ENCODE measurements around the gene FRS3.

FRS3 gene

DNA sequence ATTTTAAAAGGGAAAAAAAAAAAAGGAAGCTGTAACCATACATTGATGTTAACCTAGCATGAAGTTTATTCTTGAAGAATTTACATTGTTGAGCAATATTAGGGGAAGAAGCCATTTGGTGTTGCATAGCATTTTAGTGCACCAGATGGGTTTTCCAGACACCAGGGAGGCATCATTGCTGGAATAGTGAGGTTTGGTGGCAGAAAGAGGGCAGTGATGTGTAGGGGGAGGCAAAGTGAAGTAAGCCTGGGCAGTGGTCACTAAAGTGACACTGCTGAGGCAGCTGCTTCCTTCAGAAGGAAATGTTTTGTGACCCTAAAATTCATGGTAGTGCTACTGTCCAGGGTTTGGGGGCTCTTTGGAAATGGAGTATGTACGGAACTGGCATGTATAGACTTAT, 10.3 kb upstream of the FRS3 start:
- DNase-seq (ENCODE audit: low read depth), result no peak

DNA sequence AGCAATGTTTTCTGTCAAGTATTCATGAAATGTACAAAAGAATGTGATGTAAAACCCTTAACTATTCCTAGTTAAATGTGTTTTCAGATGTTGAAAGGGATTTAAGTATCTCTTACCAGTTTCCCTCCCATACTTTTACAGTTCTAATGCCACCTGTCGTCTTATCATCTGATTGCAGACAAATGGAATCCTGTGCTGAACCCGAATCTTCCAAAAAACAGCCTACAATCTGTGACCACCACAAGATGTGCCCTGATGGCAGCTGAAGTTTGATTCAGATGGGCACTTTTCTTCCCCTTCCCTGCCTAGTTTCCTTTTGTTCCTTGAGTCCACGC, 9.7 kb upstream of the FRS3 start:
- DNase-seq (ENCODE audit: low read depth), result no peak

DNA sequence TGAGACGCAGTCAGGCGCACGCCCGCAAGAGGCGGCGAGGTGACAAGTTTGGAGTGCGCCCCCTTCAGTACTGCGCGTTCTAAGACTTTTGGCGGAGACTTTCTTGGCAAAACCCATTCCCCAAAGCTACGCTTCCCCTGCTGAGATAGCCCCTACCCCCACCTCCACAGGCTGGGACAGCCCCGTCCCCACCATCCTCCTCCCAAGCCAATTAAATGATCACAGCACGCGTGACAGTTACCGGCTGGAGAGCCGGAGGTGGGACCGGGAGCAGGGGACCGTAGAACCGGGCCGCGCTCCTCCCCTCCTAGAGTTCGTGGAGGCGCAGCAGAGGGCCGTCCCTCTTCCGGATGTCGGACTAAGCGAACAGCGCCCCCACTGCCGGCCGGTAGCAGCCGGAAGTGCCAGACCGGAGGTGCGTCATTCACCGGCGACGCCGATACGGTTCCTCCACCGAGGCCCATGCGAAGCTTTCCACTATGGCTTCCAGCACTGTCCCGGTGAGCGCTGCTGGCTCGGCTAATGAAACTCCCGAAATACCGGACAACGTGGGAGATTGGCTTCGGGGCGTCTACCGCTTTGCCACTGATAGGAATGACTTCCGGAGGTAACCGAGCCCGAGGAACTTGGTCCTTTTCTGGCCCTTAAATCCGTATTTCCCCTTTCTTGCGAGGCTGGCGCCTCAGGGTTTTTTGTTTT, 7.7 kb upstream of the FRS3 start, which contains the start of gene TOMM6:
Gene TOMM6 (plus strand): TSS at position 476 of the 699 bp plus-strand sequence. CDS start 4 bp downstream, at position 480.
- DNase-seq (ENCODE audit: low read depth), result peak; percentile 85

DNA sequence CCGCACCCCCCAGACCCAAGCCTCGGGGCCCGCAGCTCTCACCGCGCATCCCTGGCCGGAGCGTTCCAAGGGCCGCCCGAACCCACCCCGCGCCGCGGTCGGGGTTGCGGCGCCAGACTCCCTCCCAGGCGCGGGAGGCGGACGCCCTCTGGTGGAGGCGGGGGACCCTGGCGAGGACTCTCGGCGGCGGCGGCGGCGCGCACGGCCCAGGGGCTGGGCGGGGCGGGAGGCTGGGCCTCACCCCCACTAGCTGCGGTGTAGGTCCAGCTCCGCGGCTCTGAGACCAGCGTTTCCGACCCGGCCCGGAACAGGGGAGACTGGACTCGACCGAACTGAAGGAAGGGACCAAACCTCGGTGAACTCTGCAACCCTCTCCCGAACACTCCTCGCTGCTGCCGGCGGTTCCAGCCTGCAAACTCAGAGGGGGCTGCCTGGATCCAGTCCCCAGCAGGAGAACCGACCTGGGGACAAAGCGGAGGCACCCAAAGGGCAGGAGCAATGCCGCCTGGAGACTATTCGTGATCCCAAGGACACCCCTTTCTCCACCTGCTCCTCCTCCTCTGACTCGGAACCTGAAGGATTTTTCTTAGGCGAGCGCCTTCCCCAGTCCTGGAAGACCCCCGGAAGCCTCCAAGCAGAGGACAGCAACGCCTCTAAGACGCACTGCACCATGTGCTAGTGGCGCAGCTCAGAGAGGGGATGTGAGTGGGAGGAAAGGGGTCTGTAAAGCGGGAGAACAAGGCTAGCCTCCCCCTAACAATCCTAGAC, 6.9 kb upstream of the FRS3 start:
- peak; percentile 53 for DNase-seq (ENCODE audit: low read depth)

DNA sequence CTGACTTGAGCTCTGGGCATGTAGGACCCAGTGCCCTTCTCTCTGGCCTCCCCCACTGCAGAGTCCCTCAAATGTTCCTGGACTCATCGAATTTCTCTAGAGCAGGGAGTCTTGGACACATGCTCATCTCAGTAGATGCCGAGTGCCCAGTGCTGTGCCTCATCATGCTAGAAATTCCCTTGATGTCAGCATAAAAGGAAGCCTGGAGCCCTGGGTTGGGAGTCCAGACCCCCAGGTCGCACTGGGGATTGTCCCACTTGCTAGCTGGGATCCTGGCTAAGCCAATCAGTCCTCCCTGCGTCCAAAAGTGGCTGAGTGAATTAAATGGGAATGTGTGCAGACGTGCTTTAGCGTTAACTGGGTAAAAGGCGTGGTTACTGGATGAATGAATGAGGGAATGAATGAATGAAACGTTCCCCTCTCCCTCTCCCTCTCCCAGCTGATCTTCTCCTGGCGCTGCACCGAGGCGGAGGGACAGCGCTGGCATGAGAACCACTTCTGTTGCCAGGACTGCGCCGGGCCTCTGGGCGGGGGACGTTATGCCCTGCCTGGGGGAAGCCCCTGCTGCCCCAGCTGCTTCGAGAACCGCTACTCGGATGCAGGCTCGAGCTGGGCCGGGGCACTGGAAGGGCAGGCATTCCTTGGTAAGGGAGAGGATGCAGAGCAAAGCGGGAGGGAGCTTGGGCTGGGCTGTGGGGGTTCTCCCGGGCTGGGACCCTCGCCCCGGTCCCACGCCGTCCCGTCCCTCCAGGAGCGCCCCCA, 6.2 kb upstream of the FRS3 start:
- DNase-seq (ENCODE audit: low read depth), result no peak

DNA sequence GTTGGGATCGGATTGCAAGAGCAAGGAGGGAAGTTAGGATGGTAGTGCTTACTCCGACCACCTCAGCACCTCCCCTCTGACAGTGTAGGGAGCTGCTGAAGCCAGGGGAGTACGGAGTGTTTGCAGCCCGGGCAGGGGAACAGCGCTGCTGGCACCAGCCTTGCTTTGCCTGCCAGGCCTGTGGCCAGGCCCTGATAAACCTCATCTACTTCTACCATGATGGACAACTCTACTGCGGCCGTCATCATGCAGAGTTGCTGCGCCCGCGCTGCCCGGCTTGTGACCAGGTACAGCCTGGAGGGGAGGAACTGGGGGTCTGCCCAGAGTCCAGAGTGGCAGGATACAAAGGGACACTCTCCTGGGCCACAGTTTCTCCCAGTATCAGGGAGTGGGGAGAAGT, 5.6 kb upstream of the FRS3 start:
- no peak for DNase-seq (ENCODE audit: low read depth)

DNA sequence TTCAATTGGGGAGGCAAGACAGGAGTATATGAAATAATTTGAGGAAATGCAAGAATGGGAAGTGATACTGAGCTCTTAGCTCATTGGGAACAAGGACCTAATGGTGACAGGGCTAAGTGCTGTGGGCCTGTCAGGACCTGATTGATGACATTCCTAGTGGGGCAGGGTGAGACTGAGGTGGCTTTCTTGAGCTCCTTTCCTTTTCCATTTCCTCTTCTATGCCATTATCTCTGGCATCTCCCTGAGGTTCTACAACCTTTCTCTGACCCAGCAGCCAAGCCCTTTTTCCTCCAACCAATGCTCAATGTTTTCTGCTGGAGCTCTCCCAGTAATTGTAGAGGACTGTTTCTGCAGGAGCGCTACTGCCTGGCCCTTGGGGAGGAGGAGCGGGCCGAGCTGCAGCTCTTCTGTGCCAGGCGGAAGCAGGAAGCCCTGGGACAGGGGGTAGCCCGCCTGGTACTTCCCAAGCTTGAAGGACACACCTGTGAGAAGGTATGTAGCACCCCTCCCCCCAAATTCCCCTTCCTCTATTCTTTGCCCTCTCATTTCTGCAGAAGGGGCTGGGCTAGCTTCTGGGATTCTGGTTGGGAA, 5.0 kb upstream of the FRS3 start:
- DNase-seq (ENCODE audit: low read depth), result no peak

DNA sequence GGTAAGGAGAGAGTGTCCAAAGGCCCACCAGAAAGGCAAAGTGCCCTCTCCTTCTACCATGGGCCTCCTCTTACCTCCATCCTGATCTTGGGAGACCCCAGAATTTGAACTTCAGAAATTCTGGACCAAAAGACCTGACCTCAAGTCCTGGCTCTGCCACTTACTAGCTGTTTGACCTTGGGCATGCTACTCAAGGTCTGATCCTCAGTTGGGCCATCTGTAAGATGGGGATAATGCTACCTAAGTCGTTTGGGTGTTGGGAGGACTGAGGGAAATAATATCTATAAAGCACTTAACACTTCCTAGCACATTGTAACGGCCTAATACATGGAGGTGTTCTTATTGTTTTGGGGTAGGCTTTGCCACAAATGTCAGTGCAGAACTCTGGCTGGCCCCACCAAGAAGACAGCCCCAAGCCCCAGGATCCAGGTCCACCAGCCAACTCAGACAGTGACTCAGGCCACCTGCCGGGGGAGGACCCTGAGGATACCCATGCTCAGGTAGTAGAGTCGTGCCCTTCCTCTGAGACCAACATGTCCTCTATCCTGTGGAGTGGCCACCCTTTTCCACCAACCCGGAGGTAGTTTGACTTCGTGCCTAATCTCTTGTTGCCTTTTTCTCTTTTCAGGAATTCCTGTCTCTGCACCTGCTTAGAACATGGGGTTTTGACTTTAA, 3.5 kb upstream of the FRS3 start:
- DNase-seq (ENCODE audit: low read depth), result no peak

DNA sequence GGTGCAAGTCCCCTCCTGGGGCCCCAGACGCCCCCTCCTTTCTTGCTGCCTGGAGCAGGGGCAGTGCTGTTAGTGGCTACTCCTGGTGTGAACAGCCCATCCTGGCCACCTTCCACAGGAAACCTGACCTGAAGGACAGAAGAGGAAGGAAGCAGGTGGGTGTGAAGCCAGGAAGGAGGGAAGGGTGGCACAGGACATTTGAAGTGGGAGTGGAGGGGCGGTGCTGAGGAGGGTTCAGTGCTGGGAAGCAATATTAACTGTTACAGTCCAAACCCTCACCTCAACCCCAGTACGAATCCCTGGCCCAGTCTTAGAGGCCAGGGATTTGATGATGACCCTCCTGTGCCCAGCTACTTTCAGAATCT, 1.6 kb upstream of the FRS3 start:
- no peak for DNase-seq (ENCODE audit: low read depth)

DNA sequence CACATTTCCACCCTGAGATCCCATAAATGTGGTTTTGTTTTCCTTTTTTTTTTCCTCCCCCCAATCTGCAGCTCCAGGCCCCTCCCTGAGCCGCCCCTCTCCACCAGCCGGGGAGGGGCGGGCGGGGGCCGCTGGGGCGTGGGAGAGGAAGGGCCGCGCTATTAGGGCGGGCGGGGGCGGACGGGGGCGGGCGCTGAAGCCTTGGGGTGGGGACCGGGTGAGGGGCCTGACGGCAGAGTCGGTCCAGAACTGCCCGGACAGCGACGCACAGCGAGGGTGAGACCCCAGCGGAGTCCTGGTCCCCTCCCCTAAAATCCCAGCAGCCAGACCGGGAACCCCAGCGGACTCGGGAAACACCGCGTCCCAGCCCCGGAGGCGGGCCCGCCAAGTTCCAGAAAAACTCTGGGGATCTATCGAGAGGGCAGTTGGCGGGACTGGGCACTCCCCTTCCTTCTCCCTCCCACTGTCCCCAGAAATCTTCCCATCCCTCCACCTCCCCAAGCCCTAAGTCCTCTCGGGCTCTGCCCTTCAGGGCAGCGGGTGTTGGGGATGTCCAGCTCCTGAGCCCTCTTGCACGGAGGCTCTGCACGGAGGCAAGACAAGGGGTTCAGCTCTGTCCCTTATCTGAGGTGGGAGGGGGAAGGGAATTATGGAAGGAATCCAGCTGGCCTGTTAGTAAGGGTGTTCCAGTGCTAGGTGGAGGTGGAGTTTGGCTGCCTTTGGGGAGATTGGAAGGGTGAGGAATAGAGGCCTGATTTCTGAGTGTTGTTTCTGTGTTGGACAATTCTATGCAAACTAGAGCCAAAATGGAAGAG, 1.1 kb upstream of the FRS3 start, which contains the start of gene PRICKLE4:
Gene PRICKLE4 (plus strand): TSS at position 232 of the 815 bp plus-strand sequence. CDS start 2,692 bp downstream, outside the sequence.
- DNase-seq (ENCODE audit: low read depth), result no peak

DNA sequence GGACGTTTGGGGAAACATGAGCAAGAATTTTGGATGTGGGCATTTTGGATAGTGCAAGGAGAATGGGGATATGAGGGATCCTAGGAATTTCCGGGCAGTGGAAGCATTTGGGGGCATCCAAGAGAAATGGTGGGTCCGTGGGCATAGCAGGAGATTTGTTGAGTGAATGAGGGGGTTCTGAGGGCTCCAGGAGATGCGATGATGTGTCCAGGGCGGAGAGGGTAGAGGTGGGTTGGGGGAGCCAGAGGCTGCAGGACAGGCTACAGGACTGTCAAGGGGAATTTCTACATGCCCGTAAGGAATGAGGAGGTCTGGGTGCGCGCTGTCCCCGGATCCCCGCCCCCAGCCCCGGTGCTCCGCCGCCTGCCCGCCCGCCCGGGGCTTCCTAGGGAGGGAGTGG, 364 bp downstream of the FRS3 start:
- no peak for DNase-seq (ENCODE audit: low read depth)

DNA sequence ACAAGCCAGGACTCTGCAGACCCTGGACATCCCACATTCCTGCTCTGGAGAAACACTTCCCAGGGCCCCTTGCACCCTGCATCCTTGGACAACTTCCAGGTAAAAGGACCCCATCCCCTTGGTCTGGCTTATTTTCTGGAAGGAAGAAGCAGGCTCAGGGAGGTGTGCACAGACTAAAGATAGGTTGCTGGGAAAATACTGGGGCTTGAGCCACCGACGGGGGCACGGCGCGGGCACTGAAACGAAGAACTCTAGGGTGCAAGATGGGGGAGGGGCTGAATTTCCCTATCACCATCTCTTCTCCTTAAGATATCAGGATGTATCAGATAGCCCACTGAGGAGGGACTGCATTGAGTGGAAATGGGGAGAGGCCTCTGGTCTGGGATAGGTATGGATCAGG, 805 bp downstream of the FRS3 start:
- DNase-seq (ENCODE audit: low read depth), result no peak

DNA sequence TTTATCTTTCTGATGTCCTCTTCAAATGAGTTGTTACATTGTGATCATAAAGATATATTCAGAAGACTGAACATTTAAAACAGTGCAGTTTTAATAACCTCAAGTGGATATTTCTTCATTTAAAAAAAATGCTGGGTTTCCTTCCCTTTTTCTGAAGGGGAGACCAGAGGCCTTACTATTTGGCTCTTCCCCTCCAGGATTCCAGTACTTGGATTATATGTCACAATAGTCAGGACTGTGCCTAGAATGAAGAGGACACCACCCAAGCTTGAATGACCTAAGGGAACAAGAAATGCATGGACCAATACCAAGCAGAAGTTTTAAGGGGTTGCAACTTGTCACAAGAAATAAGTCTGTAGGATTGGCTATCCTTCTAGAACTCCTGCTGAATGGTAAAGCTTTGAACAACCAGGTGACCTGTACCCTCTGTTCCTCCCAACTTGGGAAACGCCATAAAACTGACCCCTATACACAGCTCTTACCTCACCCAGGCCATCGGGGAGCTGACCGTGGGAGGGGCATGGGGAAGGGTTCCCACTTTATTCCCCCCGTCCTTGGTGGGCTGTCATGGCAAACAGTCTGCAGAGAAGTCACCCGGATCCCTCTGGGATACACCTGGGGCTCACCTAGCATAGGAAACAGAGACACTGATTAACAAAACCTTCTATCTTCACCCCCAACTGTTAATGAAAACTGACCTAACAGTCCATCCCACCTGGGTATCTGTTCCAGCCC, 2.0 kb downstream of the FRS3 start:
- no peak for DNase-seq (ENCODE audit: low read depth)

DNA sequence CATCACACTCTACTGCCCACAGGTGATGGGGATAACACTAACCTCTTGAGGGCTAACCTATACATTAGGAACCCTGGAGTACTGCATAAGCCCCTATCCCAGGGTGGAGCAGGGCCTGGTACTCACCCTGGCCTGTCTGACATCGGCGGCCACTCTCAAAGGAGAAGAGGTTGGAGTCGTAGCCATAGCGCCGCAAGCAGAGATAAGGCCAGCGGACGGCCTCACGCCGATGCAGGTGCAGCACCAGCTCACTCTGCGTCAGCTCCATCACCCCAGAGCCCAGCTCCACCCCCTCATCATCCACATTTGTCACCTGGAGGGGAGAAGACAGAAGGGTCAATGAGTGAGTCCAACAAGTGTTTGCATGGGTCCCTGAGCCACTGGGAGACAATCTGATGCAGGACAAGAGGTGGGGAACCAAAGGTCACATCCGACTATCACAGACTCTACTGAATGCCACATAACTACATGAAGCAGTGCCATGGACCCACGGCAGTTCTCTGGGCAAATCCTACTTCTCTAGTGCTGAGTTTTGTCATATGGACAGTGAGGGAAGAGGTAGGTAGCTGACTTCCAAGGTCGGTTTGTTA, 4.3 kb downstream of the FRS3 start:
- no peak for DNase-seq (ENCODE audit: low read depth)

DNA sequence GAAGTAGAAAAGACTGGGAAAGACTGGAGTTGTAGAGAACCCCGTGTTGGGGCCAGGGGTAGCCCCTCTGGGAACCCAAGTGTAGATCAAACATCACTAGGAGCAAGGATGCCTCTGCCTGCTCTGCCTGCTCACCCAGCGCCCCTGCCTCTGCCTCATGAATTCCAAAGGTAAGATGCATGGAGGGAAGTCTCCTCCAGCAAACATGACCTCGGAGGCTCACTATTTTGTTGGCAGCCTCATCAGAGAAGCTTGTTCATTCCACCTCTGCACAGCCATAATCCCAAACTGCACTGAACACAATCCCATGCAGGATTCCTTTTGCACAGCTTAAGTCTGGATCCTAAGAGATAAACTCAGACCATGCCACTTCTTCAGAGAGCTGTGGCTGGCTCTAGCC, 4.9 kb downstream of the FRS3 start:
- DNase-seq (ENCODE audit: low read depth), result no peak

DNA sequence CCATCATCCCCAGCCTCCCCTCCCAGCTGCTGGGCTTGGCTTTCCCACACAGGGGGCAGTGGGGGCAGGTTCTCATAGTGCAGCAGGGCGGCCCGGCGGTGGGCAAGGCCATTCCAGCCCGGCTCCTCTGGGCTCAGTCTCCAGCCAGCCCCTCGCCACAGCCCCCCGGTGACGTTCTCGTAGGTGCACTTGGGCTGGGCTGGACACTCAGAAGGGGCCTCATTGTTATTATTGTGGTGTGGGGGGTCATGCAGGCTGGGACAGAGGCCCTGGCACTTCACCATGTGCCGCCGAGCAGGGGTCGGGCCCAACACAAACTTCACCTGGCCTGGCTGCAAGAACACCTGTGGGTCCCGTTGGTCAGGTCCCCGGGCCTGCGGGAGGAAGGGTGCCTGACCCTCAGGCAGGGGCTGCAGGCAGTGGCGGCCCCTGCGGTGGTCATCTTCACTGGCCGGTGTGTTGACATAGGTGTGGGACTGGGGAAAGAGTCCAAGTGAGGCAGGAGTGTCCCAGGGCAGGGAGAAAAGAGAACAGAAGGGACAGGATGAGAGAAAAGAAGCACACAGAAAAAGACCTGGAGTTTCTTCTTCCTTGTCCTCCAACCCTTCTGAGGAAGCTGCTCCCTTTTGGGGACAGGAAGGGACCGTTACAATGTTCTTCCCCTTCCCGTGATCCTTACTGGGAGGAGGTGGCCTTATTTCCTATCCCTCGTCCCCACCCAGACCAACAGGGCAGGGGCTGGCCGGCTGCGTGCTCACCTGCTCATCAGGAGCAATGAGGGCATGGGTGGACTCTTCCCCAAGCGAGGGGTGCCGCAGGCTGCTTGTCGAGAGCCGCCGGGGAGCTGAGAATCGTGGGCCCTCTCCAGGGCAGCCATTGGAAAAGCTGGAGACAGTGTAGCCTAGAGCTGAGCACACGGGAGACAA, 8.4 kb downstream of the FRS3 start:
- no peak for DNase-seq (ENCODE audit: low read depth)

DNA sequence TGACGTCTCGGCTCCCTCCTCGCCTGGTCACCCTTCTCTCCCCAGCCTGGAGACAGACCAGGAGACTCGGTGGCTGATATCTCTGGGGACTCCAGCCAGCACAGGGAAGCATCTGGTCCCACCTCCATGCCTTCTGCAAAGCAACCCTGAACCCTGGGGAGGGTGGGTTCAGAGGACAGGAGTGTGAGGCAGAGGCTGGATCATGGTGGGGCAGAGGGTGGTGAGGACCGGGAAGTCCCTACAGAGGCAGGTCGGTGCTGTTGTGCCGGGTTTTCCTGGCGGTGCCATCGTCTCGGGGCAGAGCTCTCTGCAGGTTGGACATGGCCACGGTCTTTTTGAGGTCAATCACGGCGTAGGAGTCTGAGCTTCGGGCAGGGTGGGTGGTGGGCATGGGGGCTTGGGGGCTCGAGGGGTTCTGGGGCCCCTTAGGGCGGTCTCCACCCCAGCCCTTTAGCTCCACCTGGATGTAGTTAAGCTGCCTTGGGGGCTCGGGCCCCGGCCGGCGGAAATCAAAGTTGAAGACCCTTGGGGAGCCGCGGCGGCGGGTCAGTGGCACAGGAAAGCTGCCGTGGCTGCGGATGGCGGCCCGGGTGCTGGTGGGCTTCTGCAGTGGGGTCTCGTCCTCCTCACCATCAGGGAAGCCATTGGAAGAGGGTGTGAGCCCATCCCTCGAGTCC, 9.2 kb downstream of the FRS3 start:
- no peak for DNase-seq (ENCODE audit: low read depth)

DNA sequence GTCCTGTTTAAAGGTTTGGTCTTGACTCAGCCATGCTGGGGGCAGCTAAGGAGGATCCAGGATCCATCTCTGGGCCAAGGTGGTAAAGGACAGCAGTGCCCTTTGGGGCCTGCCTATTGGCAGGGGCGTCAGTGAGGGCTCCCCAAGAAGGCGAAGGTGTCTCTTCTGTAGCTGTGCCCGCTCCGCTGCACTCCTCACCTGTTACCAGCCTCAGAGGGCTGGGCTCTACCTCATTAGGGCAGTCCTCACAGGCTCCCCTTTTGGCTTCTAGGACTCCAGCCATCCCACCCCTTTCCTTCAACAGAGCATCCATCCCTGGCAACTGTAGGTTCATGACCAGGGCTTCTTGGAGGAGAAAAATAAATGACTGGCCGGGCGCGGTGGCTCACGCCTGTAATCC, 10.3 kb downstream of the FRS3 start:
- no peak for DNase-seq (ENCODE audit: low read depth)

All from GM04504 (cell line).